ENCODE measurements around the gene BCOR.

GRCh38 chrX:40081679-40082068 lies 16.1 kb downstream of the BCOR start:
- TF ChIP-seq POLR2A (IDR thresholded peaks at IDR 0.05; ENCODE audit: low read depth, low read length): no peak
- TF ChIP-seq TAF1 (IDR thresholded peaks at IDR 0.05; ENCODE audit: borderline replicate concordance, low read depth, low read length): no peak
